Effector CD8-positive, alpha-beta T cell (primary cell): Measurements from ENCODE around the gene BMP5.
"Not testable (repeated sequence)": the region's sequence is repeated elsewhere in the genome, so short reads cannot be mapped to it uniquely, and the experiment has no call there.

Experiments
- DNase-seq: peaks from one replicate; lab custom pipeline; 2025; lab: John Stamatoyannopoulos, UW
- total RNA-seq, 4 experiments: gene quantifications; one replicate each; lab custom pipeline; 2026; lab: John Stamatoyannopoulos, UW

BMP5 gene
- 0 to 0.35 (median 0) reads per million in 4 experiments for total RNA-seq

DNA sequence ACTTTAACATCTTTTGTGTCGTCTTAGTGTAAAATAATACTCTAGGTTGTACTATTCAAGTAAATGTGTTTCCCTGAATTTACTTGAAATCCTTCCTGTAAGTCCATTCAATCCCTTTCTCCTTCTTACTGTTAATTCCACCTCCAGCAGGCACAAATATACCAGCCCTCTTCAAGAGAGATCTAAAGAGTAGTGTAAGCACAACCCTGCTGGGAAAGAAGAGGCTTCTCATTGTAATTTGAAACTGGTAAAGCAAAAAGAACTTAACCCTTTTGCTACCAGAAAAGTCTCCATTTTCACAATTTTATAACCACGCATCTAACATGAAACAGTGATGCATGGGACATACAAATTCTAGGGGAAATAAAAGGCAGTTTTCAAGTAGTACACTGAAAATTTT lies at the start of gene BMP5:
Gene BMP5 (minus strand): TSS at position 191 of the 400 bp plus-strand sequence. CDS start 725 bp downstream, outside the sequence.
- DNase-seq = no peak

- no peak for DNase-seq
Observed at GRCh38 chr6:55922406-55922805, 47.0 kb upstream of the BMP5 start.

DNA sequence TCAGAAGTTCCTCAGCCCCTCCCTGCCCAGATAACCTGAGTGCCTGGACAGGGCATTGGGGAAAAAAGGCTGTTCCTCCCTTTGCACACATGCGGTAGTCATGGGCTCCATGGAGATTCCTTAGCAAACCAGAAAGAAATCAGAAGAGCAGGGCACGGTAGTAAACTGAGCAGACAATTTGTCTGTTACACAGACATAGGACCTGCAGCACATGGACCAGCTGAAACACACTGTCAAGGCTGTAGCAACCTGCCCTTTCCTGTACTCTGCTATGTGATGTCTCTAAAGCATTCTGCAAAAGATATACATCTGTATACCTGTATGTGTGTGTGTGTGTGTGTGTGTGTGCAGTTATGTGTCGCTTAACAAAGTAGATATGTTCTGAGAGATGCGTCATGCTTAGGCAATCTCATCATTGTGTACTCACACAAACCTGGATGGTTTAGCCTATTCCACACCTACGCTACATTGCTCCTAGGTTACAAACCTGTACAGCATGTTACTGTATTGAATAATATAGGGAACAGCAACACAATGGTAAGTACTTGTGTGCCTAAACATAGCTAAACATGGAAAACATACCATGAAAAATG lies 44.4 kb upstream of the BMP5 start:
- DNase-seq = no peak

- no peak for DNase-seq
Observed at GRCh38 chr6:55918639-55919038, 43.2 kb upstream of the BMP5 start.

- no peak for DNase-seq
Observed at GRCh38 chr6:55917751-55918415, 42.5 kb upstream of the BMP5 start.

DNA sequence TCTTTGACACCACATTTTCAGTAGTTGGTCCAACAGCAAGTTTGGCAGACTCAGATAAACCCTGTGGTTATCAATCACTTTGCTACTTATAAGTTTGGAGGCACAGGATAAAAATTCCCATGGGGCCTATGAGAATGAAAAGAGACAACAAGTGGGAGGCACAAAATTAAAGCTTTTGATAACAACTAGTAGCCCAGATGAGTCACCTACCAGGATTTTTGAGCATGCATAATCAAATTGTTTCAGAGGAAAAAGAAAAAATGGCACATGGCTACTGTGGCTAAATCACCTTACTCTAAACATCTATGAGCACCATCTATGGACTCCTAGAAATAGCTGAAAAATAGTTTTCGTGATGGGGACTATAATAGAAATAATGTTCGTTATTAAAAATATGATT lies 40.8 kb upstream of the BMP5 start:
- no peak for DNase-seq

DNA sequence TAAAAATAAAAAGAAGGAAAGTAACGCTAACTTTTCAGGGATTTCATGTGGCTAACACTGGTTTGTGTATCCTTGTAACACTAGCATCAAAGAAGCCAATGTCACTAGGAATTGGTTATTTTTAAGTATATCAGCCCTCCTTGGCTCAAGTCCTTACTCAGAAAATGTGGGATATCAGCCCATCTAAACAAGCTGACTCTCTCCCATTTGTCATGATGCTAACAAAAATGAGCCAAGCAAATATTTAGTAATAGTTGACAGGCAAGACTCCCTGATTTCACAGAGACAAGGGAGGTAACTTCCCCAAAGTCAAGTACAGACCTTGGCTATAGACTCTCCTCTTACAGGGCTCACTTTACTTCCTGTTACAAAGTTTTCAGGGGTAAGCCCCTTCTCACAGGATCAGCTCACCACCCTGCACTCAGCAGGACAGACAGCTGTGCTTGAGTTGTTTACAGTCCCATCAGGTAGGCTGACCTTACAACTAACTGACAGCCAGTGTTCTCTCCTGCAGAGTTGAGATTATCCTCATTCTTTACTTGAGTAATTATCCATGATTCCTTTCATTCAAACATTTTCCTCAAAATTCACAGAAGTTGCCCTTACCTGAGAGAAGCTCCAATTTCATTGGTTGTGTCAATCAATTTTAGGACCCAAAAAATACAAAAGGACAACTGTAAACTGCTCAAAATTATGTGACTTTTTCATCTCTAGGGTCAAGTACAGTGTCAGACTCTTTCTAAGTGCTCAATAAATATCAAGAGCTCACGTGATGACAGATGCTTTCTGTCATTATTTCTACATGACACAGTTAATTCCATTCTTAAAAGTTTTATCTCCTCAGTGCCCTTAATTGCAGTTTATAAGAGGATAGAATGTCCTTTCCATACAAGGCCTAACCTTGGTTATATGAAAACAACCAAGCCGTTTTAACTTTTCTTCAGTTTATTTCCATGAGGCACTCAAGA lies 38.1 kb upstream of the BMP5 start:
- DNase-seq = no peak

GRCh38 chr6:55910466-55910865 lies 35.1 kb upstream of the BMP5 start:
- not testable (repeated sequence) for DNase-seq

DNA sequence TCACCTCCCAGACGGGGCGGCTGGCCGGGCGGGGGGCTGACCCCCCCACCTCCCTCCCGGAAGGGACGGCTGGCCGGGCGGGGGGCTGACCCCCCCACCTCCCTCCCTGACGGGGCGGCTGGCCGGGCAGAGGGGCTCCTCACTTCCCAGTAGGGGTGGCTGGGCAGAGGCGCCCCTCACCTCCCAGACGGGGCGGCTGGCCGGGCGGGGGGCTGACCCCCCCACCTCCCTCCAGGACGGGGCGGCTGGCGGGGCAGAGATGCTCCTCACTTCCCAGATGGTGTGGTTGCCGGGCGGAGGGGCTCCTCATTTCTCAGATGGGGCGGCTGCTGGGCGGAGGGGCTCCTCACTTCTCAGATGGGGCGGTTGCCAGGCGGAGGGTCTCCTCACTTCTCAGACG lies 34.5 kb upstream of the BMP5 start:
- not testable (repeated sequence) for DNase-seq

DNA sequence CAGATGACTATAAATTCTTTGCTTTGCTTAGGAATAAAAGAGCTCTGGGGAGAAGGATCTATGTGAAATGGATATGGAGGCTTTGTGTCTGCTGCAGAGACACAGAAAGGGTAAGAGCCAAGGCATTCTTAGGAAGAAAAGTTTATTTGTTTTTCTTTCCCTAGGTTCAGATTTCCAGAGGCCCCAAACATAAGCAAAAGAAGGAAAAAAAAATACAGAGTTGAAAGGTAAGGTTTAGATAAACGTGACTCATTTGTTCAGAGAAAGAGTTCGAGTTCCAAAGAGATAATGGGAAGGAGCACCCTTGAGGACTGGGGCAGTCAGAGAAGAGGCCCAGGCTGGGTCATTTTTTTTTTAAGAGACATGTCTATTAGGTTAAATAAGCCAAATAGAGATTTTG lies 27.4 kb upstream of the BMP5 start:
- DNase-seq = no peak

GRCh38 chr6:55901765-55902270 lies 26.4 kb upstream of the BMP5 start:
- DNase-seq = no peak

GRCh38 chr6:55898342-55898741 lies 23.0 kb upstream of the BMP5 start:
- DNase-seq = no peak

- DNase-seq = no peak
Observed at GRCh38 chr6:55897346-55897745, 22.0 kb upstream of the BMP5 start.

DNA sequence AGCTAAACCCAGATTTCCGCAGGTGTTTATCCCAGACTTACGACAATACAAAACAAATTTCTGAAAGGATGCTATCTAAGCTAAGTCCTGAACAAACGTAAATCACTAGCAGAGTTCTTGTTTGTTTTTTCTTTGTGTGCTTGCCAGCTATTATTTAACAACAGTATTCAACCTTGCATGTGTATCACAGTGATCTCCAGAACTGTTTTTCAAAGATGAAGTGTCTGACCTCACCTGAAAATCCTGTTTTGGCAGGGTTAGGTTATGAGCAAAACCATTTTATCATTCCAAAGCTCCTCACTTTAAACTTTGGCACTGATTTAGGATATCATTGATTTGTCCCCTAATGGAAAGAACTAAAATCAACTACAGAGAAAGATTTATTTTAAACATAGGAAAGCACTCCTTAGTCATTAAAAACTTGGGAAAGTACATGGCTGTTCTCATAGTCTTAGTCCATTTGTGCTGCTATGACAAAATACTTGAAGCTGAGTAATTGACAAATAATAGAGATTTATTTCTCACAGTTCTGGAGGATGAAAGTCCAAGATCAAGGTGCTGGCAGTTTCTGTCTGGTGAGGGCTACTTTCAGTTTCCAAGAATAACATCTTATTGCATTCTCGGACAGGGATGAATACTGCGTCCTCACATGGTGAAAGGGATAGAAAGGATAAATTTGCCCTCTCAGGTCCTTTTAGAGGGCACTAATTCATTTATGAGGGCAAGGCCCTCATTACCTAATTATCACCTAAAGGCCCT lies 20.8 kb upstream of the BMP5 start:
- no peak for DNase-seq

DNA sequence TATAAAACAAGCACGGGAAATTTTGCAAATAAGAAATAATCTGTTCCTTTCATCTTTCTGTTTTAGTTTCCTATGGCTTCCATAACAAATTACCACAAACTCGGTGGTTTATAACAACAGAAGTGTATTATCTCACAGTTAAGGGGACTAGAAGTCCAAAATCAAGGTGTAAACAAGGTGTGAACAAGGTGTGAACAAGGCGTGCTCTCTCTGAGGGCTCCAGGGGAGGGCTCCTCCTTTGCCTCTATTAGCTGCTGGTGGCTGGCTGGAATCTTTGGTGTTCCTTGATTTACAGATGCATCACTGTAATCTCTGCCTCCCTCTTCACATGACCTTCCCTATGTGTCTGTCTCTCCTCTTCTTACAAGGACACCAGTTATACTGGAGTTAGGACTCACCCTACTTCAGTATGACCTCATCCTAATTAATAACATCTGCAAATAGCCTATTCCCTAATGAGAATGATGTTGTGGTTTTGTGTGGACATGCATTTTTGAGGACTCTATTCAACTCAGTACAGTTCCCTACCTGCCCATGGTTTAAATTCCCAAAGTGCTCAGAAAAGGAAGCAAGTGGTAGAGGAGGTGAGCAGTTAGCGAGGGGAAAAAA lies 17.5 kb upstream of the BMP5 start:
- DNase-seq = no peak

GRCh38 chr6:55888917-55889316 lies 13.5 kb upstream of the BMP5 start:
- DNase-seq = no peak

- DNase-seq = no peak
Observed at GRCh38 chr6:55886185-55886836, 10.9 kb upstream of the BMP5 start.

DNA sequence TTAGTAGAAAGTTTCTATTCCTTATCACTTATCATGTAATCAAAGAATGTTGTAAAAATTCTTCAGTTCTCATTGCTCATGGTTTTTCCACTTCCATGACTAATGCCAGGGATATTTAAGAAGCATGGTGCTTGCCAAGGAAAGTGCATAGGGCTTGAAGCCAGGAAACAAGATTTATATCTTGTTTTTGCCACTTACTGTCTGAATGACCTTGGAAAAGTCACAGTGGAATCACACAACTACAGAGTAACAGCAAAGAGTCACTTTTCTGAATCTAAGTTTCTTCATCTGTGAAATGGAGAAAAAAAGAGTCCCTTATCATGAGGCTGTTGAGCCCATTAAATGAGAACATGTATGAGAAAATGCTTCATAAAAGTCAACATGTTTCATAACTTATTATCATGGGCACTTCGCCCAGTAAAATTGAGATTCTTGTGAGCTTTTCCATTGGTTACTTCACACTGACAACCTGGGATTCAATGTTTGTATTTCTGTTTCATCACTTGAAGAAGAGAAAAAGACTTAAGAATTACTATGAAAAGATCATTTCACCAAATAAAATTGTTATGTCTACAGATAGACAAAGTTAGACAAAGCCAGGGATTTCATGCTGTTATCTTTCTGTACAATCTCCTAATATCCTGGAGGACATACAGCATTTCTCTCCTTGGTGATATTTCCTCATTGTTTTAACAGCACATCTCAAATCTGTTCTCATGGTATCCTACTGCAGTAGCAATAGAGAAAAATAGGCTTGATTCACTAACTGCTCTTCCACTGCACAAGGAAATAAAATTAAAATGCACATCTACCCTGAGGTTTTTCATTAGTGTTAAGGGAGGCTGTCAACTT lies 7.6 kb upstream of the BMP5 start:
- DNase-seq = no peak

DNA sequence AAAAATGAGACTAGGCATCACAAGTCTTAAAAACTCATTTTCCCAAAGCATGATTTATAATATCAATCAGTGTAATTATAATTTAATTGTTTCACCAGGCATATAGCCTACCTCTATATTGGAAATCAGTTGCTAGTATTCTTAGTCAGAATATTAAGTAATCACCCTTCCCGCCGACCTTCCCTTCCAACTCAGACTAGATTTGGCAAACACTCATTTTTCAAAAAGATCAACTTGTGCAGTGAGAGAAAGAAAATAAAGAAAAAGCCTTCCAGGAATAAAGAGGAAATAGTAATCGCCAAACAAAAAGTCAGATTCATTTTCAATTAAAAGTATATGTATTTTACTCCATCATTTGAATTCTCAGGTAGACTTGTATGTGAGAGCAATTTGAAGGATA lies 1.9 kb upstream of the BMP5 start:
- DNase-seq = no peak

- DNase-seq = no peak
Observed at GRCh38 chr6:55874316-55874715, 1.1 kb downstream of the BMP5 start.
